ENCODE measurements around the gene WDR7. TPM values are rescaled to one million over a fixed set of nuclear protein-coding genes. Genes with fewer than 3 reads are reported as not detected.

Gene WDR7
- total RNA-seq, 6 donors from 2014 or later, result 17.8 to 58.7 (median 26.7) TPM

GRCh38 chr18:56878711-56879110, 227.6 kb downstream of the WDR7 start:
- ATAC-seq (ENCODE audit: low FRiP score in 2 of 2), result no peak
- DNase-seq, result no peak
- TF ChIP-seq POLR2A (IDR thresholded peaks at IDR 0.05) (no peak), POLR2AphosphoS5 (IDR thresholded peaks at IDR 0.05) (no peak), EP300 (IDR thresholded peaks at IDR 0.05) (no peak), CTCF (IDR thresholded peaks at IDR 0.05) (no peak)
- no peak overlapping the region for H3K27ac ChIP-seq
- no peak overlapping the region for H3K4me3 ChIP-seq
- peaks cover 0 to 7% (median 0%) of the 10 kb centered on the region in 4 donors for H3K36me3 ChIP-seq
- H3K27me3 ChIP-seq, result no peaks in the 10 kb centered on the region
- 98 to 99% methylated on average over 4 of the region's 4 CpGs for WGBS, 2 donors
- H3K4me1 ChIP-seq, result no peaks in the 10 kb centered on the region
- no peaks in the 10 kb centered on the region for H3K9me3 ChIP-seq

- ATAC-seq (ENCODE audit: low FRiP score in 2 of 2), result no peak
- TF ChIP-seq CTCF (IDR thresholded peaks at IDR 0.05) (no peak), POLR2AphosphoS5 (IDR thresholded peaks at IDR 0.05) (no peak), EP300 (IDR thresholded peaks at IDR 0.05) (no peak), POLR2A (IDR thresholded peaks at IDR 0.05) (no peak)
These were observed 233.4 kb downstream of the WDR7 start for GRCh38 chr18:56884511-56884910.

GRCh38 chr18:56888978-56889377, 237.8 kb downstream of the WDR7 start:
- Histone ChIP-seq H3K36me3 (no peaks in the 10 kb centered on the region), H3K27ac (no peak overlapping the region), H3K9me3 (no peaks in the 10 kb centered on the region), H3K4me3 (no peak overlapping the region), H3K4me1 (no peaks in the 10 kb centered on the region), H3K27me3 (no peaks in the 10 kb centered on the region)
- DNase-seq, result no peak
- 61 to 73% methylated on average over 1 of the region's 1 CpG for WGBS, 2 donors
- no peak for TF ChIP-seq POLR2A (IDR thresholded peaks at IDR 0.05)
- TF ChIP-seq CTCF (IDR thresholded peaks at IDR 0.05), result no peak
- no peak for TF ChIP-seq EP300 (IDR thresholded peaks at IDR 0.05)
- TF ChIP-seq POLR2AphosphoS5 (IDR thresholded peaks at IDR 0.05), result no peak
- no peak for ATAC-seq (ENCODE audit: low FRiP score in 2 of 2)

More at GRCh38 chr18:56884511-56884910, 233.4 kb downstream of the WDR7 start:
- H3K36me3 ChIP-seq, result peaks cover 0 to 7% (median 0%) of the 10 kb centered on the region in 4 donors
- no peaks in the 10 kb centered on the region for H3K27me3 ChIP-seq
- 96 to 100% methylated on average over 1 of the region's 1 CpG for WGBS, 2 donors
- no peak for DNase-seq
- H3K4me3 ChIP-seq, result no peak overlapping the region
- no peaks in the 10 kb centered on the region for H3K9me3 ChIP-seq
- no peaks in the 10 kb centered on the region for H3K4me1 ChIP-seq
- no peak overlapping the region for H3K27ac ChIP-seq

- H3K4me1 ChIP-seq, result no peaks in the 10 kb centered on the region
- TF ChIP-seq POLR2A (IDR thresholded peaks at IDR 0.05), result no peak
- TF ChIP-seq EP300 (IDR thresholded peaks at IDR 0.05), result no peak
- no peak for TF ChIP-seq POLR2AphosphoS5 (IDR thresholded peaks at IDR 0.05)
- TF ChIP-seq CTCF (IDR thresholded peaks at IDR 0.05), result no peak
- no peak overlapping the region for H3K27ac ChIP-seq
- no peak for DNase-seq
- no peaks in the 10 kb centered on the region for H3K9me3 ChIP-seq
- H3K27me3 ChIP-seq, result no peaks in the 10 kb centered on the region
- WGBS, 2 donors, result 92 to 96% methylated on average over 2 of the region's 2 CpGs
- ATAC-seq (ENCODE audit: low FRiP score in 2 of 2), result no peak
- no peak overlapping the region for H3K4me3 ChIP-seq
- H3K36me3 ChIP-seq, result no peaks in the 10 kb centered on the region
These were observed 238.5 kb downstream of the WDR7 start for GRCh38 chr18:56889621-56890020.

- Histone ChIP-seq H3K27ac (no peak overlapping the region), H3K27me3 (no peaks in the 10 kb centered on the region), H3K4me3 (no peak overlapping the region), H3K9me3 (no peaks in the 10 kb centered on the region), H3K4me1 (no peaks in the 10 kb centered on the region), H3K36me3 (no peaks in the 10 kb centered on the region)
- 52 to 67% methylated on average over 1 of the region's 1 CpG for WGBS, 2 donors
- ATAC-seq (ENCODE audit: low FRiP score in 2 of 2) (peak in 1 of 2 donors; percentile 84), DNase-seq (no peak)
- TF ChIP-seq EP300 (IDR thresholded peaks at IDR 0.05), result no peak
- TF ChIP-seq POLR2AphosphoS5 (IDR thresholded peaks at IDR 0.05), result no peak
- TF ChIP-seq CTCF (IDR thresholded peaks at IDR 0.05), result no peak
- TF ChIP-seq POLR2A (IDR thresholded peaks at IDR 0.05), result no peak
These were observed 239.5 kb downstream of the WDR7 start for GRCh38 chr18:56890632-56891031.
